ENCODE measurements around the gene PCDH18. TPM values are rescaled to one million over a fixed set of nuclear protein-coding genes. Genes with fewer than 3 reads are reported as not detected.

The PCDH18 gene
- total and polyA plus RNA-seq, 10 of the 15 experiments (the other 5 are each of a cell fraction or from before 2014, with no cell fraction given), result 0.46 to 1.4 (median 0.96) TPM

DNA sequence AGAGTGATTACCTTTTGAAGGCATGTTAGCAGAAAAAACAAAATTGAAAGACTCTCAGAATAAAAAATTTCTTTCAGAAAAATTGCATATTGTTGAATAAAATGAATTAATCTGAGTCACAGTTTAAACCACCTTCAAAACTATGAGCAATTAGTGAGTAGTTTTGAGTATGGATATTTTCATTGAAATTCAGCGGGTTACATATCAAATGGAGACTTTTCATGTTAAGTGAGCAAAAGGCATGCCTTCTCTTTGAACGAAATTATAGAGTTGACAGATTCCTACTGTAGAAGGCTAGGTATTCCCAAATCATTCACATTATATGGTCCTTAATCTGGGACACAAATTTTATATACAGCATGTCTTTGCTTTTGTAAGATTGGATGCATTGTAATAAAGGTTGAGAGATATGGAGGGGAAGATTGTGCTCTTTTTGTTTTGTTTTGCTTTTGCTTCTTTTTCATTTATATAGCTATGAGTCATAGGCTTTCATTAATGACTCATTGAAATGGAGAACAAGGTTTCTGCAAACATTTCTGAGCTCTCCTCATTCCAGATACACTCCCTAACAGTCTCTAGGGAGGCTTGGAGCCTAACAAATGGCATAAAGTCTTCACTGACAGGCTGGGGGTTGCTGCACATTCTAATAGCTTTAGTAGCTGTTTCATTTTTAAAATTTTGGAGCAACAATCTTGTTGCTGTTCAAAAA, 21.6 kb downstream of the PCDH18 start:
- Histone ChIP-seq H3K9ac (ENCODE audit: control insufficient read depth, insufficient read depth, low read length) (no peak overlapping the region), H2AFZ (ENCODE audit: control insufficient read depth, low read depth, low read length) (no peak overlapping the region), H3K4me1 (ENCODE audit: control insufficient read depth, insufficient read depth, low read length) (no peaks in the 10 kb centered on the region; the same call in 1 of the 2 replicates), H3K27ac (ENCODE audit: control insufficient read depth, insufficient read depth) (no peak overlapping the region), H3K4me3 (no peak overlapping the region), H3K9me3 (replicated peaks; ENCODE audit: control insufficient read depth, insufficient read depth, low read length) (no peaks in the 10 kb centered on the region), H3K79me2 (ENCODE audit: control insufficient read depth, insufficient read depth, low read length) (no peaks in the 10 kb centered on the region), H3K27me3 (replicated peaks in 1 of 2; ENCODE audit: control insufficient read depth in 2 of 2, insufficient read depth in 2 of 2, low read length in 1 of 2) (no peaks in the 10 kb centered on the region), H3K4me2 (ENCODE audit: control insufficient read depth, insufficient read depth) (no peak overlapping the region), H3K36me3 (ENCODE audit: control insufficient read depth in 2 of 2, insufficient read depth in 2 of 2, low read length in 1 of 2) (no peaks in the 10 kb centered on the region), H4K20me1 (ENCODE audit: control insufficient read depth, insufficient read depth) (no peaks in the 10 kb centered on the region)
- in situ Hi-C loops (cut with MboI), result no loop called here
- ATAC-seq (peak; percentile 86), DNase-seq (ENCODE audit: low read depth, low spot score) (no peak), FAIRE-seq (no peak)
- CTCF ChIA-PET, result interaction anchor here (0.8 to 1.3 kb wide), 2 partner anchors 15 to 21 kb away, joined by 4 read pairs; no protein-coding TSS in a partner anchor
- TF ChIP-seq RAD21 (IDR thresholded peaks at IDR 0.05; ENCODE audit: insufficient read depth, low read depth, low read length) (no peak), RUNX3 (IDR thresholded peaks at IDR 0.05; ENCODE audit: low read length) (no peak), ZSCAN29 (IDR thresholded peaks at IDR 0.05) (no peak)
- TF ChIP-seq, protein P1, sequence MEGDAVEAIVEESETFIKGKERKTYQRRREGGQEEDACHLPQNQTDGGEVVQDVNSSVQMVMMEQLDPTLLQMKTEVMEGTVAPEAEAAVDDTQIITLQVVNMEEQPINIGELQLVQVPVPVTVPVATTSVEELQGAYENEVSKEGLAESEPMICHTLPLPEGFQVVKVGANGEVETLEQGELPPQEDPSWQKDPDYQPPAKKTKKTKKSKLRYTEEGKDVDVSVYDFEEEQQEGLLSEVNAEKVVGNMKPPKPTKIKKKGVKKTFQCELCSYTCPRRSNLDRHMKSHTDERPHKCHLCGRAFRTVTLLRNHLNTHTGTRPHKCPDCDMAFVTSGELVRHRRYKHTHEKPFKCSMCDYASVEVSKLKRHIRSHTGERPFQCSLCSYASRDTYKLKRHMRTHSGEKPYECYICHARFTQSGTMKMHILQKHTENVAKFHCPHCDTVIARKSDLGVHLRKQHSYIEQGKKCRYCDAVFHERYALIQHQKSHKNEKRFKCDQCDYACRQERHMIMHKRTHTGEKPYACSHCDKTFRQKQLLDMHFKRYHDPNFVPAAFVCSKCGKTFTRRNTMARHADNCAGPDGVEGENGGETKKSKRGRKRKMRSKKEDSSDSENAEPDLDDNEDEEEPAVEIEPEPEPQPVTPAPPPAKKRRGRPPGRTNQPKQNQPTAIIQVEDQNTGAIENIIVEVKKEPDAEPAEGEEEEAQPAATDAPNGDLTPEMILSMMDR (IDR thresholded peaks at IDR 0.05 in 2 of 3, conservative IDR thresholded peaks at IDR 0.05 in 1 of 3; ENCODE audit: control insufficient read depth in 2 of 3, extremely low read depth in 1 of 3, insufficient read depth in 1 of 3, low read depth in 3 of 3, low read length in 3 of 3), result no peak
- BruUV-seq (replicated peaks), result no TSS peak
- POLR2A ChIA-PET, result interaction anchor here (0.5 kb wide), 1 partner anchor 1527 kb away, joined by 3 read pairs; no protein-coding TSS in a partner anchor
- intact Hi-C loops (cut with micrococcal nuclease; ENCODE audit: unreplicated experiment), result no loop called here
- RAD21 ChIA-PET (ENCODE audit: unreplicated experiment), result interaction anchor here (0.6 to 0.9 kb wide), 2 partner anchors 47 to 113 kb away, joined by 3 to 4 read pairs; no protein-coding TSS in a partner anchor
- WGBS (ENCODE audit: insufficient coverage, insufficient replicate concordance, low lambda C conversion rate, missing lambda C conversion rate), result 23% methylated on average over 2 of the region's 2 CpGs
- SMC1A ChIA-PET (ENCODE audit: uncharacterized antibody, unreplicated experiment), result interaction anchor here (0.6 to 1.5 kb wide), 5 partner anchors 9 to 149 kb away, joined by 3 to 8 read pairs (median 4); no protein-coding TSS in a partner anchor
